WI38 (cell line): Measurements from ENCODE around the gene MOCS3.

Experiments used
- H3K4me3 ChIP-seq: 2 replicates; pipeline ENCODE4 v1.5.1; 2011; ENCODE audit warnings: low read depth, mild to moderate bottlenecking, control low read depth, low read length
- CTCF ChIP-seq: IDR thresholded peaks from 2 replicates; pipeline ENCODE4 v1.5.1; 2012; ENCODE audit warnings: low read depth, mild to moderate bottlenecking, control low read depth, low read length

The MOCS3 gene

GRCh38 chr20:50916257-50916656, 42.4 kb upstream of the MOCS3 start:
- H3K4me3 ChIP-seq: no peak overlapping the region
- no peak for TF ChIP-seq CTCF

GRCh38 chr20:50916934-50917333, 41.7 kb upstream of the MOCS3 start:
- no peak for TF ChIP-seq CTCF
- H3K4me3 ChIP-seq: no peak overlapping the region

- H3K4me3 ChIP-seq: no peak overlapping the region
- no peak for TF ChIP-seq CTCF
Observed at GRCh38 chr20:50918403-50918802, 40.2 kb upstream of the MOCS3 start.

GRCh38 chr20:50919567-50919966, 39.1 kb upstream of the MOCS3 start:
- H3K4me3 ChIP-seq: no peak overlapping the region
- TF ChIP-seq CTCF: no peak

- no peak for TF ChIP-seq CTCF
- no peak overlapping the region for H3K4me3 ChIP-seq
Observed at GRCh38 chr20:50920997-50921396, 37.6 kb upstream of the MOCS3 start.

- TF ChIP-seq CTCF: no peak
- no peak overlapping the region for H3K4me3 ChIP-seq
Observed at GRCh38 chr20:50921803-50922501, 36.7 kb upstream of the MOCS3 start.

- H3K4me3 ChIP-seq: no peak overlapping the region
- no peak for TF ChIP-seq CTCF
Observed at GRCh38 chr20:50924261-50924920, 34.2 kb upstream of the MOCS3 start.
